ENCODE data around the gene CXXC5.

DNA sequence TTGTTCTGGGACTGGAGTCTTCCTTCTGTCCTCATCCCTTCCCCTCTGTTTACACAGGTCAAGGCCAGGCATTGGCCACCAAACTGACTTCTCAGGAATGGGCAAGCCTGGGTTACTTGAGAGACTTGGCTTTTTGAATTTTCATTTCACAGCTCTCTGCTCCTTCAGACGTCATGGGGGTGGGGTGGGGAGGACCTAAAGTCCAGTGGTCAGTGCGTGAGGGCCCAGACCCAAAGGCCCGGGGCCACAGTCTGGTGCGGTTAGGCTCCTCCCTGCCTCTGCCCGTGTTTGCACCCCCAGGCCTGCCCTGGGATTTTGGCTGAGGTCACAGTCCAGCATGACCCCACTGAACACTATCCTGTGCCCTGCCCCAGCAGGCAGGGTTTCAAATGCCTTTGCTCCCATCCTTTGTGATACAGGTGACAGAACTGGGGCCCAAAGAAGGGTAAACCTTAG is 4.1 kb upstream of the CXXC5 start:
- TF ChIP-seq POLR2A (IDR thresholded peaks at IDR 0.05), result no peak
- TF ChIP-seq, protein P1, sequence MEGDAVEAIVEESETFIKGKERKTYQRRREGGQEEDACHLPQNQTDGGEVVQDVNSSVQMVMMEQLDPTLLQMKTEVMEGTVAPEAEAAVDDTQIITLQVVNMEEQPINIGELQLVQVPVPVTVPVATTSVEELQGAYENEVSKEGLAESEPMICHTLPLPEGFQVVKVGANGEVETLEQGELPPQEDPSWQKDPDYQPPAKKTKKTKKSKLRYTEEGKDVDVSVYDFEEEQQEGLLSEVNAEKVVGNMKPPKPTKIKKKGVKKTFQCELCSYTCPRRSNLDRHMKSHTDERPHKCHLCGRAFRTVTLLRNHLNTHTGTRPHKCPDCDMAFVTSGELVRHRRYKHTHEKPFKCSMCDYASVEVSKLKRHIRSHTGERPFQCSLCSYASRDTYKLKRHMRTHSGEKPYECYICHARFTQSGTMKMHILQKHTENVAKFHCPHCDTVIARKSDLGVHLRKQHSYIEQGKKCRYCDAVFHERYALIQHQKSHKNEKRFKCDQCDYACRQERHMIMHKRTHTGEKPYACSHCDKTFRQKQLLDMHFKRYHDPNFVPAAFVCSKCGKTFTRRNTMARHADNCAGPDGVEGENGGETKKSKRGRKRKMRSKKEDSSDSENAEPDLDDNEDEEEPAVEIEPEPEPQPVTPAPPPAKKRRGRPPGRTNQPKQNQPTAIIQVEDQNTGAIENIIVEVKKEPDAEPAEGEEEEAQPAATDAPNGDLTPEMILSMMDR (IDR thresholded peaks at IDR 0.05), result no peak

All from sigmoid colon (tissue), 3 donors.